Activated naive CD8-positive, alpha-beta T cell treated with anti-CD3 and anti-CD28 coated beads for 36 hours (primary cell): ENCODE measurements around the gene UBTD2. TPM values are rescaled to one million over a fixed set of nuclear protein-coding genes. Genes with fewer than 3 reads are reported as not detected.
"Not testable (repeated sequence)": the region's sequence is repeated elsewhere in the genome, so short reads cannot be mapped to it uniquely, and the experiment has no call there.

Source experiments
- DNase-seq: peaks from one replicate; pipeline ENCODE4 v3.0.0; 2021
- H3K27ac Mint-ChIP-seq: one replicate; pipeline ENCODE4 v1.8.0; 2022; ENCODE audit warnings: mild to moderate bottlenecking, moderate library complexity, mixed read lengths
- H3K27me3 Mint-ChIP-seq: one replicate; pipeline ENCODE4 v1.8.0; 2022; ENCODE audit warnings: mild to moderate bottlenecking, mixed read lengths
- H3K36me3 Mint-ChIP-seq: one replicate; pipeline ENCODE4 v1.8.0; 2021; ENCODE audit warnings: mild to moderate bottlenecking, mixed read lengths
- H3K4me1 Mint-ChIP-seq: one replicate; pipeline ENCODE4 v1.8.0; 2021; ENCODE audit warnings: mixed read lengths
- H3K4me3 Mint-ChIP-seq: one replicate; pipeline ENCODE4 v1.8.0; 2022; ENCODE audit warnings: mild to moderate bottlenecking, moderate library complexity, mixed read lengths
- H3K9me3 Mint-ChIP-seq: one replicate; pipeline ENCODE4 v1.8.0; 2022; ENCODE audit warnings: mixed read lengths
- total RNA-seq, 2 experiments: library from RNA; stranded (reverse); gene quantifications; one replicate each; pipeline ENCODE4 v1.2.3, GENCODE V29; 2021

UBTD2 gene
- total RNA-seq, 2 experiments from 2014 or later = 8.3 to 9.1 TPM

- DNase-seq, H3K27ac Mint-ChIP-seq, H3K27me3 Mint-ChIP-seq, H3K36me3 Mint-ChIP-seq, H3K4me3 Mint-ChIP-seq, H3K9me3 Mint-ChIP-seq: not testable (repeated sequence)
- H3K4me1 Mint-ChIP-seq = peaks cover 12% of the 10 kb centered on the region
These were observed 77.6 kb downstream of the UBTD2 start for GRCh38 chr5:172205984-172206383.

GRCh38 chr5:172200476-172200875 is 83.1 kb downstream of the UBTD2 start:
- Mint-ChIP-seq H3K27me3 (no peaks in the 10 kb centered on the region), H3K27ac (no peak overlapping the region), H3K4me3 (no peak overlapping the region), H3K36me3 (no peaks in the 10 kb centered on the region), H3K4me1 (no peaks in the 10 kb centered on the region), H3K9me3 (no peaks in the 10 kb centered on the region)
- no peak for DNase-seq

- no peak for DNase-seq
- Mint-ChIP-seq H3K4me1 (no peaks in the 10 kb centered on the region), H3K9me3 (no peaks in the 10 kb centered on the region), H3K36me3 (no peaks in the 10 kb centered on the region), H3K27ac (no peak overlapping the region), H3K4me3 (no peak overlapping the region), H3K27me3 (no peaks in the 10 kb centered on the region)
These were observed 84.1 kb downstream of the UBTD2 start for GRCh38 chr5:172199446-172199845.

GRCh38 chr5:172197775-172198174 is 85.8 kb downstream of the UBTD2 start:
- H3K36me3 Mint-ChIP-seq, DNase-seq, H3K27ac Mint-ChIP-seq, H3K9me3 Mint-ChIP-seq, H3K27me3 Mint-ChIP-seq, H3K4me3 Mint-ChIP-seq, H3K4me1 Mint-ChIP-seq: not testable (repeated sequence)

GRCh38 chr5:172194985-172195774 is 88.4 kb downstream of the UBTD2 start:
- DNase-seq = no peak
- Mint-ChIP-seq H3K4me3 (no peak overlapping the region), H3K9me3 (no peaks in the 10 kb centered on the region), H3K27me3 (no peaks in the 10 kb centered on the region), H3K27ac (no peak overlapping the region), H3K36me3 (no peaks in the 10 kb centered on the region), H3K4me1 (no peaks in the 10 kb centered on the region)

- Mint-ChIP-seq H3K9me3 (no peaks in the 10 kb centered on the region), H3K27ac (no peak within 1 kb of the TSS), H3K4me3 (no peak within 1 kb of the TSS), H3K4me1 (peaks cover 4% of the 10 kb centered on the region), H3K36me3 (no peaks in the 10 kb centered on the region), H3K27me3 (no peaks in the 10 kb centered on the region)
- no peak for DNase-seq
These were observed 89.7 kb downstream of the UBTD2 start, which contains the start of gene EFCAB9 for GRCh38 chr5:172193872-172194271. Gene EFCAB9, plus strand, starts transcription at chr5:172194172. Its CDS starts 1 bp downstream, at chr5:172194173.

- Mint-ChIP-seq H3K9me3 (no peaks in the 10 kb centered on the region), H3K27me3 (no peaks in the 10 kb centered on the region), H3K36me3 (peaks cover 22% of the 10 kb centered on the region), H3K27ac (peak overlapping the region; percentile 4), H3K4me1 (peaks cover 16% of the 10 kb centered on the region), H3K4me3 (no peak overlapping the region)
- DNase-seq = no peak
These were observed 93.8 kb downstream of the UBTD2 start for GRCh38 chr5:172189693-172190296.

- Mint-ChIP-seq H3K27ac (no peak overlapping the region), H3K4me3 (peak overlapping the region; percentile 88), H3K9me3 (no peaks in the 10 kb centered on the region), H3K4me1 (peaks cover 23% of the 10 kb centered on the region), H3K27me3 (no peaks in the 10 kb centered on the region), H3K36me3 (peaks cover 29% of the 10 kb centered on the region)
- DNase-seq = no peak
These were observed 94.5 kb downstream of the UBTD2 start for GRCh38 chr5:172188893-172189692.

- H3K27me3 Mint-ChIP-seq = no peaks in the 10 kb centered on the region
- peak; percentile 96 for DNase-seq
- peak within 1 kb of the TSS; percentile 96 for H3K4me3 Mint-ChIP-seq
- H3K27ac Mint-ChIP-seq = peak within 1 kb of the TSS; percentile 95
- peaks cover 31% of the 10 kb centered on the region for H3K4me1 Mint-ChIP-seq
- peaks cover 36% of the 10 kb centered on the region for H3K36me3 Mint-ChIP-seq
- H3K9me3 Mint-ChIP-seq = no peaks in the 10 kb centered on the region
These were observed 95.3 kb downstream of the UBTD2 start, which contains the start of gene STK10 for GRCh38 chr5:172188033-172188892. Gene STK10, minus strand, starts transcription at chr5:172188224. Its CDS starts 182 bp downstream, at chr5:172188042.

GRCh38 chr5:172187118-172188032 is 96.2 kb downstream of the UBTD2 start:
- Mint-ChIP-seq H3K9me3 (no peaks in the 10 kb centered on the region), H3K27me3 (no peaks in the 10 kb centered on the region), H3K4me3 (peak overlapping the region; percentile 96), H3K4me1 (peaks cover 38% of the 10 kb centered on the region), H3K27ac (peak overlapping the region; percentile 95), H3K36me3 (peaks cover 45% of the 10 kb centered on the region)
- peak; percentile 78 for DNase-seq

GRCh38 chr5:172186114-172186695 is 97.4 kb downstream of the UBTD2 start:
- no peak for DNase-seq
- peak overlapping the region; percentile 96 for H3K4me3 Mint-ChIP-seq
- H3K27me3 Mint-ChIP-seq = no peaks in the 10 kb centered on the region
- H3K27ac Mint-ChIP-seq = peak overlapping the region; percentile 95
- no peaks in the 10 kb centered on the region for H3K9me3 Mint-ChIP-seq
- H3K36me3 Mint-ChIP-seq = peaks cover 52% of the 10 kb centered on the region
- peaks cover 42% of the 10 kb centered on the region for H3K4me1 Mint-ChIP-seq

GRCh38 chr5:172185096-172185461 is 98.5 kb downstream of the UBTD2 start:
- Mint-ChIP-seq H3K9me3 (no peaks in the 10 kb centered on the region), H3K27ac (peak overlapping the region; percentile 95), H3K4me1 (peaks cover 51% of the 10 kb centered on the region), H3K36me3 (peaks cover 57% of the 10 kb centered on the region), H3K4me3 (peak overlapping the region; percentile 96), H3K27me3 (no peaks in the 10 kb centered on the region)
- no peak for DNase-seq

- no peak for DNase-seq
- no peaks in the 10 kb centered on the region for H3K9me3 Mint-ChIP-seq
- no peaks in the 10 kb centered on the region for H3K27me3 Mint-ChIP-seq
- H3K27ac Mint-ChIP-seq = peak overlapping the region; percentile 95
- peak overlapping the region; percentile 96 for H3K4me3 Mint-ChIP-seq
- H3K4me1 Mint-ChIP-seq = peaks cover 59% of the 10 kb centered on the region
- peaks cover 57% of the 10 kb centered on the region for H3K36me3 Mint-ChIP-seq
These were observed 99.7 kb downstream of the UBTD2 start for GRCh38 chr5:172183881-172184280.
